Stimulated activated CD4-positive, alpha-beta T cell treated with anti-CD3 and anti-CD28 coated beads, Interleukin-4, amount 100 ng/mL, for 1 hour (primary cell): ENCODE data around the gene DHRS7B.
"Not testable (repeated sequence)": the region's sequence is repeated elsewhere in the genome, so short reads cannot be mapped to it uniquely, and the experiment has no call there.

Source experiments
- DNase-seq: peaks from one replicate; pipeline ENCODE4 v3.0.0-alpha.2; 2020

The DHRS7B gene

GRCh38 chr17:21126645-21127508 is at the start of gene DHRS7B:
Gene DHRS7B (plus strand): TSS chr17:21126964. CDS start chr17:21126972, 8 bp downstream.
- DNase-seq, result peak; percentile 98

- no peak for DNase-seq
These were observed 49.5 kb upstream of the DHRS7B start for GRCh38 chr17:21077281-21077680.

- DNase-seq, result no peak
These were observed 48.6 kb upstream of the DHRS7B start for GRCh38 chr17:21078016-21078780.

- no peak for DNase-seq
These were observed 47.6 kb upstream of the DHRS7B start for GRCh38 chr17:21079196-21079595.

- DNase-seq, result no peak
These were observed 44.7 kb upstream of the DHRS7B start for GRCh38 chr17:21082001-21082436.

- not testable (repeated sequence) for DNase-seq
These were observed 41.5 kb upstream of the DHRS7B start for GRCh38 chr17:21085280-21085679.

- DNase-seq, result no peak
These were observed 41.1 kb upstream of the DHRS7B start for GRCh38 chr17:21085707-21086106.

- DNase-seq, result no peak
These were observed 37.6 kb upstream of the DHRS7B start for GRCh38 chr17:21089145-21089544.

GRCh38 chr17:21089933-21090901 is 36.5 kb upstream of the DHRS7B start:
- DNase-seq, result no peak

GRCh38 chr17:21090902-21091618 is 35.7 kb upstream of the DHRS7B start:
- no peak for DNase-seq

- no peak for DNase-seq
These were observed 32.5 kb upstream of the DHRS7B start for GRCh38 chr17:21094298-21094704.

GRCh38 chr17:21095735-21096134 is 31.0 kb upstream of the DHRS7B start:
- no peak for DNase-seq

- no peak for DNase-seq
These were observed 29.9 kb upstream of the DHRS7B start for GRCh38 chr17:21096874-21097273.

GRCh38 chr17:21098934-21099689 is 27.7 kb upstream of the DHRS7B start:
- peak; percentile 63 for DNase-seq

- no peak for DNase-seq
These were observed 26.1 kb upstream of the DHRS7B start for GRCh38 chr17:21100636-21101035.

- DNase-seq, result no peak
These were observed 22.2 kb upstream of the DHRS7B start for GRCh38 chr17:21104608-21105007.

GRCh38 chr17:21105064-21105894 is 21.5 kb upstream of the DHRS7B start:
- DNase-seq, result no peak

GRCh38 chr17:21106316-21106715 is 20.4 kb upstream of the DHRS7B start:
- no peak for DNase-seq

- not testable (repeated sequence) for DNase-seq
These were observed 19.6 kb upstream of the DHRS7B start for GRCh38 chr17:21107067-21107650.

- no peak for DNase-seq
These were observed 18.1 kb upstream of the DHRS7B start for GRCh38 chr17:21108651-21109050.
